ENCODE results near the gene PTCH1. TPM values are rescaled to one million over a fixed set of nuclear protein-coding genes. Genes with fewer than 3 reads are reported as not detected.

The PTCH1 gene
- polyA plus RNA-seq, 1 experiment: 2.8 TPM

DNA sequence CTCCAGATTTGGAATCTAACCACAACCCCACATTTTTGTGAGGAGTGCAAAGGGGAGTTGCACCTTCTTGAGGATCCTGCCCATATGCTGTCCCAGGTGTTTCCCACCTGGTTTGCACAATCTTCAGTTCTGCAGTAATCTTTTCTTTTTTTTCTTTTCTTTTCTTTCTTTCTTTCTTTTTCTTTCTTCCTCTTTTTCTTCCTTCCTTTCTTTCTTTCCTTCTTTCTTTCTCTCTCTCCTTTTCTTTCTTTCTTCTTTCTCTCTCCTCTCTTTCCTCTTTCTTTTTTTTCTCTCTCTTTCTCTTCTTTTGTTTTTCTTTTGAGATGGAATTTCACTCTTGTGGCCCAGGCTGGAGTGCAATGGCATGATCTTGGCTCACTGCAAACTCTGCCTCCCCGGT lies 109.2 kb downstream of the PTCH1 start:
- TF ChIP-seq, protein P1, sequence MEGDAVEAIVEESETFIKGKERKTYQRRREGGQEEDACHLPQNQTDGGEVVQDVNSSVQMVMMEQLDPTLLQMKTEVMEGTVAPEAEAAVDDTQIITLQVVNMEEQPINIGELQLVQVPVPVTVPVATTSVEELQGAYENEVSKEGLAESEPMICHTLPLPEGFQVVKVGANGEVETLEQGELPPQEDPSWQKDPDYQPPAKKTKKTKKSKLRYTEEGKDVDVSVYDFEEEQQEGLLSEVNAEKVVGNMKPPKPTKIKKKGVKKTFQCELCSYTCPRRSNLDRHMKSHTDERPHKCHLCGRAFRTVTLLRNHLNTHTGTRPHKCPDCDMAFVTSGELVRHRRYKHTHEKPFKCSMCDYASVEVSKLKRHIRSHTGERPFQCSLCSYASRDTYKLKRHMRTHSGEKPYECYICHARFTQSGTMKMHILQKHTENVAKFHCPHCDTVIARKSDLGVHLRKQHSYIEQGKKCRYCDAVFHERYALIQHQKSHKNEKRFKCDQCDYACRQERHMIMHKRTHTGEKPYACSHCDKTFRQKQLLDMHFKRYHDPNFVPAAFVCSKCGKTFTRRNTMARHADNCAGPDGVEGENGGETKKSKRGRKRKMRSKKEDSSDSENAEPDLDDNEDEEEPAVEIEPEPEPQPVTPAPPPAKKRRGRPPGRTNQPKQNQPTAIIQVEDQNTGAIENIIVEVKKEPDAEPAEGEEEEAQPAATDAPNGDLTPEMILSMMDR (IDR thresholded peaks at IDR 0.05; ENCODE audit: insufficient read depth, low read depth, low read length): no peak
- CTCF ChIA-PET: no interaction called here
- H3K27me3 ChIP-seq (ENCODE audit: control insufficient read depth, insufficient read depth, low read length): peaks cover 4% of the 10 kb centered on the region
- DNase-seq (ENCODE audit: low read depth): no peak
- no peaks in the 10 kb centered on the region for H3K36me3 ChIP-seq (ENCODE audit: control insufficient read depth, insufficient read depth, low read length)
- POLR2A ChIA-PET: no interaction called here
- no peak overlapping the region for H3K4me3 ChIP-seq (ENCODE audit: low read depth, low read length)

DNA sequence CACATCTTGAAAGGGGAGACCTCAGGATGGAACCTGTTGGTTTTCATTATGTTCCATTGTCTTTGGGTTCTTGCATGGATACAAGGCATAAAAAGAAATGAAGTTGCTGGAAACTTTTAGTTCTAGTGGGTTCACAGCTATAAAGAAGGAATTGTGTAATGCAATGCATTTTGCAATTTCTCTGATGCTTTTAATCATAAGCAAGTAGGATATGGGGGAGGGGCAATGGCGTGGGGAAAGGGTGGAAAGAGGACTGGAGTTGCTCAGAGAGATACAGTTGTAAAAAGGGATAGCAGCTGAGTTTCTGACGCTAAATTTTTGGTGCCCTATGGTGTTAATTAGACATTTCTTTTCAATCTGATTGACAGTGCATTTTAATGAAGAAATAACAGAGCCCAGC lies 110.7 kb downstream of the PTCH1 start:
- CTCF ChIA-PET: interaction anchor here (1.6 kb wide), 1 partner anchor 11 kb away, joined by 6 read pairs; no protein-coding TSS in a partner anchor
- peaks cover 4% of the 10 kb centered on the region for H3K27me3 ChIP-seq (ENCODE audit: control insufficient read depth, insufficient read depth, low read length)
- no peaks in the 10 kb centered on the region for H3K36me3 ChIP-seq (ENCODE audit: control insufficient read depth, insufficient read depth, low read length)
- POLR2A ChIA-PET: no interaction called here
- no peak overlapping the region for H3K4me3 ChIP-seq (ENCODE audit: low read depth, low read length)
- TF ChIP-seq, protein P1 (IDR thresholded peaks at IDR 0.05; ENCODE audit: insufficient read depth, low read depth, low read length): no peak
- peak; percentile 9 for DNase-seq (ENCODE audit: low read depth)

GRCh38 chr9:95399261-95399660 lies 117.5 kb downstream of the PTCH1 start:
- POLR2A ChIA-PET: no interaction called here

More at GRCh38 chr9:95399261-95399660, 117.5 kb downstream of the PTCH1 start:
- Histone ChIP-seq H3K36me3 (ENCODE audit: control insufficient read depth, insufficient read depth, low read length) (no peaks in the 10 kb centered on the region), H3K4me3 (ENCODE audit: low read depth, low read length) (no peak overlapping the region), H3K27me3 (ENCODE audit: control insufficient read depth, insufficient read depth, low read length) (no peaks in the 10 kb centered on the region)
- CTCF ChIA-PET: no interaction called here
- DNase-seq (ENCODE audit: low read depth): no peak
- TF ChIP-seq, protein P1 (IDR thresholded peaks at IDR 0.05; ENCODE audit: insufficient read depth, low read depth, low read length): no peak

Small RNA genes within 50 kb of the gene (small RNA-seq; reads per million reads assigned to genes)
- not detected for gene MT1P1 (ENCODE audit: insufficient read length, low read depth, low replicate concordance)

Other genes with a start within 250 kb of the PTCH1 start
- 5.5 and 6.1 TPM in 2 replicates for gene FANCC, start 199.3 kb downstream of the PTCH1 start, polyA plus RNA-seq (2011; rRNA removed)

Data from BJ (cell line).